HepG2 (cell line): ENCODE results near the gene PARVB.

Source experiments
- ATM ChIP-seq: fragments of 450-650 bp; IDR thresholded peaks from 2 replicates; pipeline ENCODE4 v1.7.1; 2017; ENCODE audit warnings: mild to moderate bottlenecking, borderline replicate concordance
- CC2D1A ChIP-seq: sonication (generic); formaldehyde crosslinking; IDR thresholded peaks from 2 replicates; pipeline ENCODE4 v1.8.1; 2023; ENCODE audit warnings: mild to moderate bottlenecking, missing genetic modification reagents
- CTCF ChIP-seq: sonication (generic); formaldehyde crosslinking; IDR thresholded peaks from 2 replicates; pipeline ENCODE4 v1.5.0; 2020; ENCODE audit warnings: mild to moderate bottlenecking, missing genetic modification reagents, moderate library complexity
- EED ChIP-seq: sonication (generic); formaldehyde crosslinking; IDR thresholded peaks from 2 replicates; pipeline ENCODE4 v1.5.0; 2020; ENCODE audit warnings: mild to moderate bottlenecking, missing genetic modification reagents
- GATA4 ChIP-seq: sonication (generic); IDR thresholded peaks from 2 replicates; pipeline ENCODE4 v1.6.1; 2016; ENCODE audit warnings: antibody characterized with exemption, low read depth, borderline replicate concordance
- NFYB ChIP-seq: sonication (generic); formaldehyde crosslinking; IDR thresholded peaks from 2 replicates; pipeline ENCODE4 v1.4.0; 2020; ENCODE audit warnings: missing genetic modification reagents
- POLR2AphosphoS5 ChIP-seq: IDR thresholded peaks from 2 replicates; pipeline ENCODE4 v1.6.1; 2012; ENCODE audit warnings: low read depth, low read length
- SRF ChIP-seq: IDR thresholded peaks from 2 replicates; pipeline ENCODE4 v1.6.1; 2011; ENCODE audit warnings: mild to moderate bottlenecking, low read depth, low read length, moderate library complexity
- USF2 ChIP-seq, 2 experiments: sonication (generic) in 1 of 2; formaldehyde crosslinking in 1 of 2; IDR thresholded peaks; 2 replicates each; pipeline versions ENCODE4 v1.5.1 to v1.6.1; 2011 to 2020; ENCODE audit warnings: borderline replicate concordance in 1 of 2, low read depth in 1 of 2, low read length in 1 of 2, mild to moderate bottlenecking in 1 of 2, missing genetic modification reagents in 1 of 2, moderate library complexity in 1 of 2
- ZBTB2 ChIP-seq: sonication (generic); formaldehyde crosslinking; IDR thresholded peaks from 2 replicates; pipeline ENCODE4 v1.8.0; 2022; ENCODE audit warnings: low read depth, missing genetic modification reagents
- ZBTB44 ChIP-seq: sonication (generic); formaldehyde crosslinking; IDR thresholded peaks from 2 replicates; pipeline ENCODE4 v1.4.0; 2020; ENCODE audit warnings: missing genetic modification reagents
- ZNF264 ChIP-seq: sonication (generic); formaldehyde crosslinking; IDR thresholded peaks from 2 replicates; pipeline ENCODE4 v1.4.0; 2020; ENCODE audit warnings: missing genetic modification reagents

- no peak for TF ChIP-seq POLR2AphosphoS5
- no peak for TF ChIP-seq ZNF264 (CRISPR knock-in tag)
- TF ChIP-seq ATM, result no peak
- TF ChIP-seq CTCF (CRISPR knock-in tag), result no peak
- TF ChIP-seq ZBTB44 (CRISPR knock-in tag), result no peak
- no peak for TF ChIP-seq ZBTB2
- no peak for TF ChIP-seq CC2D1A (CRISPR knock-in tag)
- TF ChIP-seq EED, result no peak
- TF ChIP-seq USF2 (IDR thresholded peaks at IDR 0.05; ENCODE audit: low read depth, low read length), result no peak
- TF ChIP-seq USF2 (CRISPR knock-in tag; IDR thresholded peaks at IDR 0.05; ENCODE audit: borderline replicate concordance), result no peak
- no peak for TF ChIP-seq NFYB (CRISPR knock-in tag)
- TF ChIP-seq GATA4, result no peak
- TF ChIP-seq SRF, result no peak
Measured at GRCh38 chr22:44012591-44012990, 11.5 kb upstream of the PARVB start.
